Activated gamma-delta T cell treated with anti-CD3 and anti-CD28 coated beads, Interleukin-2, amount 50 U/mL, for 16 hours (primary cell): ENCODE data around the gene ANKRD34A.
A peak's percentile ranks its signal among the peaks of the same experiment; 100 is the strongest.

Experiments used
- DNase-seq: peaks from one replicate; pipeline ENCODE4 v3.0.0-alpha.2; 2020; ENCODE audit warnings: low read depth

The ANKRD34A gene

GRCh38 chr1:145964328-145965118, at the start of gene ANKRD34A, which contains the start of gene POLR3GL:
Gene ANKRD34A, minus strand, starts transcription at chr1:145964575. Its CDS starts 2,816 bp downstream, at chr1:145961759.
Gene POLR3GL, plus strand, starts transcription at chr1:145964690. Its CDS starts 10,176 bp downstream, at chr1:145974866.
- peak; percentile 85 for DNase-seq

GRCh38 chr1:146013559-146013922, 49.2 kb upstream of the ANKRD34A start:
- no peak for DNase-seq

GRCh38 chr1:146012703-146013558, 48.6 kb upstream of the ANKRD34A start:
- peak; percentile 30 for DNase-seq

DNA sequence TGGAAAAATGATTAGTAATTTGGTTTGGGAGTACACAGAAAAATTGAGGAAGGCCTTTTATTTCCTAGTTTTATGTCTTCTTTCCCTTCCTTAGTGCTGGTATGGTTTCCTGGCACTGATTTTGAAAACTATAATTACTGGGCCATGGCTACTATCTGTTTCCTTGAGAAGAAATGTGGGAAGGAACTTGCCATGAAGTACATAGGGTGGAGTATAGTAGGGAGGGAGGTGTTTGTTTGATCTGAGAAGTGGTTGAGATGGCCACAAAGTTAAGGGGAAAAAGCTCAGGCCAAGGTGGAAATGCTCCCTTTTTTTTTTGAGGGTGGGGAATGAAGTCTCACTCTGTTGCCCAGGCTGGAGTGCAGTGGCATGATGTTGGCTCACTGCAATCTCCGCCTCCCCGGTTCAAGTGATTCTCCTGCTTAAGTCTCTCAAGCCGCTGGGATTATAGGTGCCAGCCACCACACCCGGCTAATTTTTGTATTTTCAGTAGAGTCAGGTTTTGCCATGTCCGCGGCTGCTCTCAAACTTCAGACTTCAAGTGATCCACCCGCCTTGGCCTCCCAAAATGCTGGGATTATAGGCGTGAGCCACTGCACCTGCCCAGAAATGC, 45.9 kb upstream of the ANKRD34A start:
- no peak for DNase-seq

DNA sequence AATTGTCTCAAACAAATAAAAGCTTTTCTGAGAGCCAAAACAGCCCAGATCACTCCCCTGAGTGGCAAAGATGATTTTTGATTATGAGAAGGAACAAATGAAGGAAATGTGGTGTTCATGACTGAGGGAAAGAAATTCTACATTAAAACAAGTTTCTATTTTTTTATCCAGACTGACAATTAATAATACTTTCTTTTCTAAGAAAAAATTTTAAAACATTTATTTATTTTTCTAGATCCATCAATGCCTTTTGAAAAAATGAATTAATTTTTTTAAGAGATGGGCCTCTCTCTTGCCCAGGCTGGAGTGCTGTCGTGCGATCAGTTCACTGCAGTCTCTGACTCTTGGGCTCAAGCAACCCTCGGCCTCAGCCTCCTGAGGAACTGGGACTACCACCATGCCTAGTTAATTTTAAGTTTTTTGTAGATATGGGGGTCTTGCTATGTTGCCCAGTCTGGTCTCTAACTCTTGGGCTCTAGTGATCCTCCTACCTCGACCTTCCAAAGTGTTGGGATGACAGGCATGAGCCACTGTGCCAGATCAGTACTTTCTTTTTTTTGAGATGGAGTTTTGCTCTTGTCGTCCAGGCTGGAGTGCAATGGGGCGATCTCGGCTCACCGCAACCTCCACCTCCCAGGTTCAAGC, 43.2 kb upstream of the ANKRD34A start:
- DNase-seq: no peak

GRCh38 chr1:146001709-146002108, 37.3 kb upstream of the ANKRD34A start:
- DNase-seq: no peak

GRCh38 chr1:145999321-146000024, 35.1 kb upstream of the ANKRD34A start:
- no peak for DNase-seq

DNA sequence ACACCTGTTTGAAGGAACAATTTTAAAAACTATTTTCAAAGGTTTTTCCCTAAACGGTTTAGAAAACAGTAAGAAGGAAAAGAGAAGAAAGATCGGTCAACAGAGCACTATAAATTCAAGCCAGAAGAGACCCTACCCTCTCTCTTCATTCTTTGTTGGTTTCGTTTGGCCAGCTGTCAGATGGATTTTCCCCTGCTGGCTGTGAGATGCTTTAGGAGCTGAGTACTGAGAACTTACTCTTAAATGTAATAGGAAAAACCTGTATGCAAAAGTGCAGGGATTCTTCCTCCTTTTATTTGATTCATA, 33.3 kb upstream of the ANKRD34A start:
- no peak for DNase-seq

GRCh38 chr1:145997016-145997717, 32.8 kb upstream of the ANKRD34A start:
- peak; percentile 54 for DNase-seq

DNA sequence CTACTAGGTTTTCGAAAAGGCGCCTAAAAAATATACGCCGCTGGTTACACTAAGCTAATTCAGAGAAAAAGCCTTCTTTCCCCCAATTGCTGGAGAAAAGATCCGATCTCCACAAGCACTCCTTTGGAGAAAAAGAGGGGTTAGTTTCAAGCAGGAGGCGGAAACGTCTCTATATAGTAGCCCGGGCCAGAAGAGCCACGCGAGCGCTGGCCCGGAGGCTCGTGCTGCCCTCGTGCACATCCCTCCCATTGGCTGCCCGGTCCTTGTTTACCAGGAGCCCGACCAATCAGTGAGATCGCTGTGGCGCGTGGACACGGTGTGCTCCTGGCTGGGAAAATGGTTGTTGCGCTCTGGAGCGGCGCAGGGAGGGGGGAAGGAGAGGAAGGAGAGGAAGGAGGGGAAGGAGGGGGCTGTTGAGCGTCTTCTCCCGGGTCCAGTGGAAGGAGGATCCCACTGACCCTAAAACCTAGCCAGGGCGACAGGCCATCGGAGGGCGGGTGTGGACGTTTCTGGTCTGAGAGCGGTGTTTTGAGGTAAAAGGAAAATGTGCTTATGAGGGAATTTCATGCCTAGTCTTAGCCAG, 32.1 kb upstream of the ANKRD34A start, which contains the start of gene TXNIP:
TXNIP (minus strand) TSS at position 147 of the 583 bp plus-strand sequence. CDS start 313 bp downstream, outside the sequence.
- DNase-seq: peak; percentile 91

GRCh38 chr1:145995964-145996432, 31.6 kb upstream of the ANKRD34A start:
- no peak for DNase-seq

DNA sequence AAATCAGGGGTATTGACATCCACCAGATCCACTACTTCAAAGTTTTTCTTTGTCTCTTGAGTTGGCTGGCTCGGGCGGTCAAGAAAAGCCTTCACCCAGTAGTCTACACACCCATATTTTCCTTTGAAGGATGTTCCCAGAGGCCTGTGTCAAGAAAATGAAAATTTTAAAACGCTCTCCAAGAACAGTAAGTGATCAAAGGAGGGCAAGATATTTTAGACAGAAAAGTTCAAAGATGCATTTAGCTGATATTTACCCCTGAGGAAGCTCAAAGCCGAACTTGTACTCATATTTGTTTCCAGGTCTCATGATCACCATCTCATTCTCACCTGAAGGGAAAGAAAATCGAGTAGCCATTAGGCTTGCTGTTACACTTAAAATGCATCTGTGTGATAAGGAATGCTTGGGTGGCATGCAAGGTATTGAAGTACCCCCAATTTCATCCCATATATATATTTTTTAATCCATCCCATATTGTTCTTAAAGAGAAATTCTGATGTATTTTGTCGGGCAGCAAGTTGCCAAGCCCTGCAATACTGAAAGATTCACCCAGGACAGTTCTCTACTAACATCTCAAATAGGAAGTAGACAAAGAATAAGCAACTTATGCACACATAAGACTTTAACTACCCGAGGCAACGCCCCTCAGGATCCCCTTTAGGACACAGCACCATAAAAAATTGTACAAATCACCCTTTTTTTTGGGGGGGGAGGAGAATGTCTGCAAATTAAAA, 30.9 kb upstream of the ANKRD34A start:
- DNase-seq: no peak

DNA sequence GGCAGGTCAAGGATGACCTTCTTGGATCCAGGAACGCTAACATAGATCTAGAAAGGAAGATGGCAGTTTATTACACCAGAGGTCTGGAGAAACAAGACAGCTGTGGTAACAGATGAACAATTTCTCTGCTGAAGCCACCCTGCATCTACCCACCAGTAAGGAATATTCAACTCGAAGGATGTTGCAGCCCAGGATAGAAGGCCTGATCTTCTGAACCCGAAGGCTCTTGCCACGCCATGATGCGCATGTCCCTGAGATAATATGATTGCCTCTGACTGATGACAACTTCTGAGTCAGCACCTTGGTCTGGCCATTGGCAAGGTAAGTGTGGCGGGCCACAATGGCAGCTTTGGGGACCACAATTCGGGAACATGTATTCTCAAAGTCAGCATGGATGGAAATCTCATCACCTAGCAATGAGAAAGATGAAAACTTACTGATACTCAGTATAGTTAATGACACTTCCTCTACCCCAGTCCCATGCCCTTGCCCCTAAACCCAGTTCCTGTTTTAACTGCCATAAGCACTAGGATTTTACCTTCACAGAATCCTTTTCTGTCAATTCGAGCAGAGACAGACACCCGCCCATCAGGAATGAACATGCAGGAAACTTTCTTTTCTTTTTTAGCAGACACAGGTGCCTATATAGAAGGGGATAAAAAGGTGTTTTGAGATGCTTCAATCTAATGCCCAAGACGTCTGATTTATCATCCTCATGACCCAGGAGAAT, 30.2 kb upstream of the ANKRD34A start:
- no peak for DNase-seq

DNA sequence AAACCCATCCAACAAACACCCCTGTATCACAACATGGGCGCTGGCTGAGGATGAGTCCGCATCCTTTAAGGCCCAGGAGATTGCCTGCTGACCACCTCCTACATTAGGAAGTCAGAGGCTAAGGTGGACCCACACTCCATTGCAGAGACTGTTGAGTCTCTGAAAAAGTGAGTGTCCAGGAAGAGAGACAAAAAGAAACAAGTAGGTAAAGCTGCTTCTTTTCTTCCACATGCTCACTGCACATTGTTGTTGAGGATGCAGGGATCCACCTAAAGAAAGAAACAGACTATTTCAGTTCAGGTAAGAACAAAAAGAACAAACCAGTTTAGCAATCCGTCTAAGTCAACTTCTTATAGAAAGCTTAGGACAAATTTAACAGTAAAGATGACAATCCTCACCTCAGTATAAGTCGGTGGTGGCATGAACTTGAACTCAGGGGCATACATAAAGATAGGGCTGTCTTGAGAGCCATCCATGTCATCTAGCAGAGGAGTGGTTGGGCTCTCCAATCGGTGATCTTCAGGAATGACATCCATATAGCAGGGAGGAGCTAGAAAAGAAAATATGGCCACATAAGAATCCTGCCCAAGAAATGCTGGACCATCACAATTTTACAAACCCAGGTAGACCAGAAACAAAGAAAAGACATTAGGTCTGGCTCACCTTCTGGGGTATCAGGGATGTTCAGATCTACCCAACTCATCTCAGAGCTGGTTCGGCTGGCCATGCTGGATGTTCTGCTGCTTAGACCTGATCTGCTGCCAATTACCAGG, 29.4 kb upstream of the ANKRD34A start:
- no peak for DNase-seq

GRCh38 chr1:145992958-145993617, 28.7 kb upstream of the ANKRD34A start:
- no peak for DNase-seq

DNA sequence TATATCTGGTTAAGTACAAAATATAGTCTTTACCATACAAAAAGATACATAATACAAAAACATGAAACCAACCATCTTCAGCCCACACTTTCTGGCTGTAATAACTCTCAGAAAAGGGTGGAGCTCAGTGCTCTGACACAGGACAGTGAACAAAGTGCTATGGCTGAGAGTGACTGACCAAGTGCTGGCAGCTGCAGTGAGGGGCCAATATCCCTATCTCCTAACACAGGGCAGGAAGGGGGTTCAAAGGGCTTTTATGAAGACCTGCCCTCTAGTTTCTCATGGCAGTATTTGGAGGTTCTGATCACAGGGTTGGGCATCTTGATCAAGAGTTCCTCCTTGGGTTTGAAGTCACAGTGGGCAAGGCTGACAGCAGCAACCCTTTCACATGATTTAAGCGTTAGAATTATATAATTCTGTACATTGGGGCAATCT, 28.1 kb upstream of the ANKRD34A start:
- DNase-seq: no peak

DNA sequence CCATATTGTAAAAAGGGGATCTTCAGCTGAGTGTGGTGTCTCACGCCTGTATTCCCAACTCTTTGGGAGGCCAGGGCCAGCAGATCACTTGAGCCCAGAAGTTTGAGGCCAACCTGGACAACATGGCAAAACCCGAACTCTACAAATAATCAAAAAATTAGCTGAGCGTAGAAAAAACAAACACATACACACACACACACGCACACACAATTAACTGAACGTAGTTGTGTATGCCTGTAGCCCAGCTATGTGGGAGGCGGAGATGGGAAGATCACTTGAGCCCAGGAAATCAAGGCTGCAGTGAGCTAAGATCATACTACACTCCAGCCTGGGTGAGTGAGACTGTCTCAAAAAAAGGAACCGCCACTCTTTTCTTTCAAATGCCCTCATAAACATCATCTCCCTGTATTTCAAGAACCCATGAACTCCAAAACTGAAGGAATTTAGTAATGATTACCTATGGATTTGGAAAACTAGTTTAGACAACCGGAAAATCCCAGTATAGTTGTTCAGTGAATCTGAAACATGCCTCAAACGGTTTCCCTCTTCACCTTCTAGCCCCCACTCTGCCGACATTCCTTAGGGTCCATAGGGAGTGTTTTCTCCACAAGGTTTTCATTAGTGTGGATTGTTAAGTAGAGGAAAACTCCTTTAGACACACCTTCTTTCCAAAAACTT, 27.5 kb upstream of the ANKRD34A start:
- no peak for DNase-seq
